Erythroblast (primary cell): ENCODE data around the gene SNX30.

Source experiments
- DNase-seq, 2 experiments: peaks; one replicate each; lab custom pipeline; 2025; lab: John Stamatoyannopoulos, UW
- GATA1 ChIP-seq: IDR thresholded peaks from 2 replicates; pipeline ENCODE4 v1.6.1; 2011; ENCODE audit warnings: low read depth, mild to moderate bottlenecking, control low read depth, low read length, moderate library complexity
- POLR2A ChIP-seq: IDR thresholded peaks from 2 replicates; pipeline ENCODE4 v1.6.1; 2011; ENCODE audit warnings: mild to moderate bottlenecking, low read length

The SNX30 gene

GRCh38 chr9:112856843-112857242 is 106.3 kb downstream of the SNX30 start:
- no peak for TF ChIP-seq GATA1
- DNase-seq: no peak

- DNase-seq: no peak
Measured at GRCh38 chr9:112858005-112858404, 107.4 kb downstream of the SNX30 start.

GRCh38 chr9:112858625-112859147 is 108.1 kb downstream of the SNX30 start:
- DNase-seq: no peak
- TF ChIP-seq GATA1: no peak

More at GRCh38 chr9:112858005-112858404, 107.4 kb downstream of the SNX30 start:
- TF ChIP-seq POLR2A (no peak), GATA1 (no peak)

GRCh38 chr9:112860451-112860850 is 109.9 kb downstream of the SNX30 start:
- TF ChIP-seq GATA1: no peak
- no peak for TF ChIP-seq POLR2A

GRCh38 chr9:112861155-112861554 is 110.6 kb downstream of the SNX30 start:
- no peak for DNase-seq

More at GRCh38 chr9:112860451-112860850, 109.9 kb downstream of the SNX30 start:
- DNase-seq: no peak

GRCh38 chr9:112861638-112862555 is 111.3 kb downstream of the SNX30 start:
- no peak for TF ChIP-seq POLR2A
- no peak for TF ChIP-seq GATA1
- DNase-seq: no peak

More at GRCh38 chr9:112861155-112861554, 110.6 kb downstream of the SNX30 start:
- no peak for TF ChIP-seq GATA1
- TF ChIP-seq POLR2A: no peak

GRCh38 chr9:112863214-112863613 is 112.7 kb downstream of the SNX30 start:
- DNase-seq: no peak
- TF ChIP-seq POLR2A (no peak), GATA1 (no peak)

GRCh38 chr9:112863746-112864145 is 113.2 kb downstream of the SNX30 start:
- no peak for TF ChIP-seq POLR2A
- no peak for TF ChIP-seq GATA1
- no peak for DNase-seq

- no peak for DNase-seq
- TF ChIP-seq GATA1 (no peak), POLR2A (no peak)
Measured at GRCh38 chr9:112864403-112864802, 113.8 kb downstream of the SNX30 start.

- TF ChIP-seq POLR2A: no peak
- no peak for TF ChIP-seq GATA1
- no peak for DNase-seq
Measured at GRCh38 chr9:112864982-112865381, 114.4 kb downstream of the SNX30 start.

GRCh38 chr9:112866662-112867274 is 116.2 kb downstream of the SNX30 start:
- DNase-seq: no peak
- TF ChIP-seq GATA1 (no peak), POLR2A (no peak)

GRCh38 chr9:112867275-112867991 is 116.9 kb downstream of the SNX30 start:
- DNase-seq: peak; percentile 16 to 30
- TF ChIP-seq POLR2A (no peak), GATA1 (no peak)

GRCh38 chr9:112868461-112868860 is 117.9 kb downstream of the SNX30 start:
- TF ChIP-seq GATA1 (no peak), POLR2A (no peak)
- no peak for DNase-seq

GRCh38 chr9:112869041-112869529 is 118.5 kb downstream of the SNX30 start:
- no peak for DNase-seq
- TF ChIP-seq GATA1: no peak
- TF ChIP-seq POLR2A: no peak
